GM21381 (cell line): ENCODE measurements around the gene ATOSA.

Experiments
- ATAC-seq: cut with Tn5 transposase; IDR thresholded peaks from one replicate; pipeline ENCODE4 v1.9.1; 2021; ENCODE audit warnings: mild to moderate bottlenecking, moderate library complexity; ENCODE audit not compliant: unreplicated experiment

The ATOSA gene

GRCh38 chr15:52679232-52680040 lies at the start of gene ATOSA:
TSS of gene ATOSA (minus strand) at chr15:52679388. CDS start at chr15:52678021, 1,367 bp downstream.
- peak; percentile 61 for ATAC-seq

GRCh38 chr15:52728899-52729298 lies 49.7 kb upstream of the ATOSA start:
- ATAC-seq, result no peak

- no peak for ATAC-seq
Measured at GRCh38 chr15:52727815-52728214, 48.6 kb upstream of the ATOSA start.

- no peak for ATAC-seq
Measured at GRCh38 chr15:52726195-52726594, 47.0 kb upstream of the ATOSA start.

- ATAC-seq, result no peak
Measured at GRCh38 chr15:52718551-52718950, 39.4 kb upstream of the ATOSA start.

- ATAC-seq, result no peak
Measured at GRCh38 chr15:52717924-52718323, 38.7 kb upstream of the ATOSA start.

GRCh38 chr15:52717481-52717880 lies 38.3 kb upstream of the ATOSA start:
- no peak for ATAC-seq

- ATAC-seq, result no peak
Measured at GRCh38 chr15:52716536-52716935, 37.3 kb upstream of the ATOSA start.

- no peak for ATAC-seq
Measured at GRCh38 chr15:52715411-52715810, 36.2 kb upstream of the ATOSA start.

GRCh38 chr15:52714968-52715367 lies 35.8 kb upstream of the ATOSA start:
- no peak for ATAC-seq

- ATAC-seq, result no peak
Measured at GRCh38 chr15:52710708-52711389, 31.7 kb upstream of the ATOSA start.

GRCh38 chr15:52710050-52710707 lies 31.0 kb upstream of the ATOSA start:
- ATAC-seq, result peak; percentile 49

GRCh38 chr15:52709187-52709981 lies 30.2 kb upstream of the ATOSA start:
- peak; percentile 62 for ATAC-seq

- no peak for ATAC-seq
Measured at GRCh38 chr15:52706091-52706490, 26.9 kb upstream of the ATOSA start.

- no peak for ATAC-seq
Measured at GRCh38 chr15:52702390-52702789, 23.2 kb upstream of the ATOSA start.

GRCh38 chr15:52699457-52699856 lies 20.3 kb upstream of the ATOSA start:
- ATAC-seq, result no peak

GRCh38 chr15:52698514-52698913 lies 19.3 kb upstream of the ATOSA start:
- ATAC-seq, result no peak

GRCh38 chr15:52697051-52697450 lies 17.9 kb upstream of the ATOSA start:
- no peak for ATAC-seq

- no peak for ATAC-seq
Measured at GRCh38 chr15:52695154-52695553, 16.0 kb upstream of the ATOSA start.

- no peak for ATAC-seq
Measured at GRCh38 chr15:52689562-52689961, 10.4 kb upstream of the ATOSA start.

GRCh38 chr15:52683580-52683979 lies 4.4 kb upstream of the ATOSA start:
- ATAC-seq, result peak; percentile 54
